ENCODE measurements around the gene LUZP2.

DNA sequence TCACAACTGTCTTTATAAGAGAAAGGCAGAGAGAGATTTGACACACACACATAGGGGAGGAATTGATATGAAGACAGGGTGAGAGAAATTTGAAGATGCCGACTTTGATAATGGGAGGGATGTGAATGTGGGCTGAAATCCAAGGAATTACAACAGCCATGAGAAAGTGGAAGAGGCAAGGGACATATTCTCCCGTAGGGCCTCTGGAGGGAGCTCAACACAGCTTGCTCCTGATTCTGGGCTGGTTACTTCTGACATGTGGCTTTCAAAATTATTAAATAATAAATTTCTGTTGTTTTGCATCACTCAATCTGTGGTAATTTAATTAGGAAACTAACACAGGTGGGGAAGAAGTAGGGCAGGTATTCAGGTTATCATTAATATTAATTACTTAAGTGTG is 282.9 kb downstream of the LUZP2 start:
- TF ChIP-seq, protein P1, sequence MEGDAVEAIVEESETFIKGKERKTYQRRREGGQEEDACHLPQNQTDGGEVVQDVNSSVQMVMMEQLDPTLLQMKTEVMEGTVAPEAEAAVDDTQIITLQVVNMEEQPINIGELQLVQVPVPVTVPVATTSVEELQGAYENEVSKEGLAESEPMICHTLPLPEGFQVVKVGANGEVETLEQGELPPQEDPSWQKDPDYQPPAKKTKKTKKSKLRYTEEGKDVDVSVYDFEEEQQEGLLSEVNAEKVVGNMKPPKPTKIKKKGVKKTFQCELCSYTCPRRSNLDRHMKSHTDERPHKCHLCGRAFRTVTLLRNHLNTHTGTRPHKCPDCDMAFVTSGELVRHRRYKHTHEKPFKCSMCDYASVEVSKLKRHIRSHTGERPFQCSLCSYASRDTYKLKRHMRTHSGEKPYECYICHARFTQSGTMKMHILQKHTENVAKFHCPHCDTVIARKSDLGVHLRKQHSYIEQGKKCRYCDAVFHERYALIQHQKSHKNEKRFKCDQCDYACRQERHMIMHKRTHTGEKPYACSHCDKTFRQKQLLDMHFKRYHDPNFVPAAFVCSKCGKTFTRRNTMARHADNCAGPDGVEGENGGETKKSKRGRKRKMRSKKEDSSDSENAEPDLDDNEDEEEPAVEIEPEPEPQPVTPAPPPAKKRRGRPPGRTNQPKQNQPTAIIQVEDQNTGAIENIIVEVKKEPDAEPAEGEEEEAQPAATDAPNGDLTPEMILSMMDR (IDR thresholded peaks at IDR 0.05) = no peak
- no peak for TF ChIP-seq POLR2A (IDR thresholded peaks at IDR 0.05)
